Measurements from ENCODE around the gene NRIP2.

Gene NRIP2

DNA sequence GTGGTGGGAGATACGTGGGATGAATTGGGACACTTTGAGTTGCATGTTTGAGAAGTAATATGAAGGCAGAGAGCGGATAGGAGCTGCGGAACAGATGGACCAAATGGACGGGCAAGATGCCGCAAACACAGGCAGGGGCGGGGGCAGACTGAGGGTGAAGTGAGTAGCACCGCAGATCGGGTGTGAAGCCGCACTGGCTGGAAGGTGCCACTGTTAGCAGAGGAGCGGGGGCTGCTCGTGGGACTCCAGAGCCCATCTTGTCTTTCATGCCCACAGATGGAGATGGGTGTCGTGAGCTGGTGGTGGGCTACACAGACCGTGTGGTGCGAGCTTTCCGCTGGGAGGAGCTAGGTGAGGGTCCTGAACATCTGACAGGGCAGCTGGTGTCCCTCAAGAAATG, 15.0 kb downstream of the NRIP2 start:
- H3K36me3 ChIP-seq (ENCODE audit: insufficient read depth, low read length) = peaks cover 81% of the 10 kb centered on the region
- no peak overlapping the region for H3K4me2 ChIP-seq (ENCODE audit: low read length)
- TF ChIP-seq, protein P1, sequence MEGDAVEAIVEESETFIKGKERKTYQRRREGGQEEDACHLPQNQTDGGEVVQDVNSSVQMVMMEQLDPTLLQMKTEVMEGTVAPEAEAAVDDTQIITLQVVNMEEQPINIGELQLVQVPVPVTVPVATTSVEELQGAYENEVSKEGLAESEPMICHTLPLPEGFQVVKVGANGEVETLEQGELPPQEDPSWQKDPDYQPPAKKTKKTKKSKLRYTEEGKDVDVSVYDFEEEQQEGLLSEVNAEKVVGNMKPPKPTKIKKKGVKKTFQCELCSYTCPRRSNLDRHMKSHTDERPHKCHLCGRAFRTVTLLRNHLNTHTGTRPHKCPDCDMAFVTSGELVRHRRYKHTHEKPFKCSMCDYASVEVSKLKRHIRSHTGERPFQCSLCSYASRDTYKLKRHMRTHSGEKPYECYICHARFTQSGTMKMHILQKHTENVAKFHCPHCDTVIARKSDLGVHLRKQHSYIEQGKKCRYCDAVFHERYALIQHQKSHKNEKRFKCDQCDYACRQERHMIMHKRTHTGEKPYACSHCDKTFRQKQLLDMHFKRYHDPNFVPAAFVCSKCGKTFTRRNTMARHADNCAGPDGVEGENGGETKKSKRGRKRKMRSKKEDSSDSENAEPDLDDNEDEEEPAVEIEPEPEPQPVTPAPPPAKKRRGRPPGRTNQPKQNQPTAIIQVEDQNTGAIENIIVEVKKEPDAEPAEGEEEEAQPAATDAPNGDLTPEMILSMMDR (IDR thresholded peaks at IDR 0.05; ENCODE audit: low read length) = no peak
- TF ChIP-seq EZH2 (IDR thresholded peaks at IDR 0.05; ENCODE audit: borderline replicate concordance, low read length) = no peak
- no peak overlapping the region for H3K27ac ChIP-seq (ENCODE audit: low read depth, low read length, poor library complexity, severe bottlenecking)
- H3K27me3 ChIP-seq (ENCODE audit: insufficient read depth, low read length) = no peaks in the 10 kb centered on the region
- H3K9me3 ChIP-seq (ENCODE audit: low read length) = no peaks in the 10 kb centered on the region
- H3F3A ChIP-seq (ENCODE audit: insufficient read depth, low read length) = no peaks in the 10 kb centered on the region
- H3K79me2 ChIP-seq (ENCODE audit: insufficient read depth, low read length) = no peaks in the 10 kb centered on the region; the same call in 1 of the 2 replicates
- H3K4me3 ChIP-seq (ENCODE audit: low read depth, low read length, poor library complexity, severe bottlenecking) = no peak overlapping the region
- H4K20me1 ChIP-seq (ENCODE audit: insufficient read depth, low read length) = no peaks in the 10 kb centered on the region
- no peak overlapping the region for H3K9ac ChIP-seq (ENCODE audit: low read length)
- H2AFZ ChIP-seq (ENCODE audit: low read length) = no peak overlapping the region
- no peaks in the 10 kb centered on the region for H3K4me1 ChIP-seq (ENCODE audit: insufficient read depth, low read length, severe bottlenecking)
- no peaks in the 10 kb centered on the region for H3K9me2 ChIP-seq (ENCODE audit: low read depth, low read length)

DNA sequence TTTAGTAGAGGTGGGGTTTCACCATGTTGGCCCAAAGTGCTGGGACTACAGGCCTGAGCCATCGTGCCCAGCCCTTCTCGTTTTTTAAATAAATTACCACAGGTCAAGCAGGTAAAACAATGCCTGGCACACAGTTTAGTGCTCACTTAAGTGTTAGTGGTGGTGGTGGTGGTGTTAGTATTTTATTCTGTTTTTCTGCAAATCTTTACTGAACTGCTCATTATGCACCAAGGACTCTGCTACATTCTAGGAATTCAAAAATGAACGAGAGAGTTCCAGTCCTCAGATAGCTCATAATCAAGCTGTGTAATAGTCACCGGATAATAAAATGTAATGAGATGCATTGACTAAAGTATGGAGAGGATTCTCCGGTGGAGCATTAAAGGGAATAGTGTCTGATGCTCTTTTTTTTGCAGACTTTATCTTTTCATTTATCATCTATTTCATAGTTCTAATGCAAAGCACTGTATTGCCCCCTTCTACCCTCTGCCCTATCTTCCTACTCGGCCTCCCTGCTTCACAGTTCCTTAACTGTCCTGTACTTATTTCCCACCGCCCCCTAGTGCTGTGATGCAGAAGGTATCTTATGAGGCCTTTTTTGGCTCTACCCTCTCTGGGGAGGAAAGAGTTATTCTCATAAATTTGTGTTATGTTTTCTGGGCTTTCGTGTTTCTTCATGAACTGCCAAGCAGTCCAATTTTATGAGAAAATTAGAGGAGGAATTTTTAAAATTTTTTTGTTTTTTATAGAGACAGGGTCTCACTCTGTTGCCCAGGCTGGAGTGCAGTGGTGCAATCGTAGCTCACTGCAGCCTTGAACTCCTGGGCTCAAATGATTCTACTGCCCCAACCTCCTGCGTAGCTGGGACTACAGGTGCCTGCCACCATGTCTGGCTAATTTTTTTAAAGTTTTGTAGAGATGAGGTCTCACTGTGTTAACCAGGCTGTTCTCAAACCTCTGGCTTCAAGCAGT, 21.3 kb downstream of the NRIP2 start:
- Histone ChIP-seq H3K4me2 (ENCODE audit: low read length) (peak overlapping the region; percentile 97), H3K9ac (ENCODE audit: low read length) (peak overlapping the region; percentile 82), H3K36me3 (ENCODE audit: insufficient read depth, low read length) (peaks cover 25% of the 10 kb centered on the region), H3K27me3 (ENCODE audit: insufficient read depth, low read length) (no peaks in the 10 kb centered on the region), H4K20me1 (ENCODE audit: insufficient read depth, low read length) (no peaks in the 10 kb centered on the region), H3K4me3 (ENCODE audit: low read depth, low read length, poor library complexity, severe bottlenecking) (peak overlapping the region; percentile 75), H3K9me2 (ENCODE audit: low read depth, low read length) (no peaks in the 10 kb centered on the region), H3K4me1 (ENCODE audit: insufficient read depth, low read length, severe bottlenecking) (peaks cover 24% of the 10 kb centered on the region), H2AFZ (ENCODE audit: low read length) (no peak overlapping the region), H3K9me3 (ENCODE audit: low read length) (no peaks in the 10 kb centered on the region), H3K79me2 (ENCODE audit: insufficient read depth, low read length) (peaks cover 13% of the 10 kb centered on the region; the same call in 1 of the 2 replicates), H3K27ac (ENCODE audit: low read depth, low read length, poor library complexity, severe bottlenecking) (peak overlapping the region; percentile 82), H3F3A (ENCODE audit: insufficient read depth, low read length) (no peaks in the 10 kb centered on the region)
- TF ChIP-seq EZH2 (IDR thresholded peaks at IDR 0.05; ENCODE audit: borderline replicate concordance, low read length) = no peak
- TF ChIP-seq, protein P1 (IDR thresholded peaks at IDR 0.05; ENCODE audit: low read length) = peak; percentile 80

DNA sequence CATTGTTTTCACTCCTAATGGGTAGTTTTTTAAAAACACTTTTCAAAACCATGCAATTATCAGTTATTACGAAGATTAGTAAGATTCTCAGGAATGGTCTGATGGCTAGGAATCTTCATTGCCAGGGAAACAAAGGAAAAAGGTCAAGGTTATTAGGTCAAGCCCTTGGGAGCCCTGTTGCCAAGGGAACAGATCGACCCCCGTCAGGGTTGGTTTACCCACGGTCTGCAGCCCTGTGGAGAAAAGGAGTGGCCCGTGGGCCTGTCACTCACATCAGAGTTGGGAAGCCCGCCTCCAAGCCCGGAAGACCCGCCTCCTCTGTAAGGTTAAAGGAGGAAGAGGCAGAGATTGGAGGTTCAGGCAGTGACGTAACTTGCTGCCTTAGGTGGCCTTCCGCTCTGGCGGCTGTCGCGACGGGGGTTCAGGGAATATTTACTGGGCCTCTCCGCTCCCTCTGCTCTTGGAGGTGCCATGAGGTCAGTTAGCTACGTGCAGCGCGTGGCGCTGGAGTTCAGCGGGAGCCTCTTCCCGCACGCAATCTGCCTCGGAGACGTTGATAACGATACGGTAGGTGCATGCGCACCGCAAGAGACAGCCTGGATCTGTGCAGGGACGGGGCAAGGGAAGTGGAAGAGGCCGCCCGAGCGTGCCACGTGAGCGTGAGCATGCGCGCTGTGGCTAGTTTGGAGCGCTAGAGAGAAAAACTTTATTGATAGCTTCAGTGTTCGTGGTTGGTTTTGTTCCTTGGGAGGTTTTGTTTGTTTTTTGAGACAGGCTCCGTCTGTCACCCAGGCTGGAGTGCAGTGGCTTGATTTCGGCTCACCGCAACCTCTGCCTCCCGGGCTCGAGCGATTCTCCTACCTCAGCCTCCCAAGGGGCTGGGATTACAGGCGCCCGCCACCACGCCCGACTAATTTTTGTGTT, 22.3 kb downstream of the NRIP2 start, which contains the start of gene ITFG2:
TSS of gene ITFG2 (plus strand) at position 379 of the 924 bp plus-strand sequence. CDS start at position 472, 93 bp downstream.
- Histone ChIP-seq H3K27ac (ENCODE audit: low read depth, low read length, poor library complexity, severe bottlenecking) (peak within 1 kb of the TSS; percentile 82), H3K9ac (ENCODE audit: low read length) (peak within 1 kb of the TSS; percentile 82), H3K4me3 (ENCODE audit: low read depth, low read length, poor library complexity, severe bottlenecking) (peak within 1 kb of the TSS; percentile 75), H4K20me1 (ENCODE audit: insufficient read depth, low read length) (no peaks in the 10 kb centered on the region), H3K9me2 (ENCODE audit: low read depth, low read length) (no peaks in the 10 kb centered on the region), H3K36me3 (ENCODE audit: insufficient read depth, low read length) (peaks cover 16% of the 10 kb centered on the region; the same call in 1 of the 2 replicates), H3K27me3 (ENCODE audit: insufficient read depth, low read length) (no peaks in the 10 kb centered on the region), H2AFZ (ENCODE audit: low read length) (0 out of 2 replicates have a peak within 1 kb of the TSS, but pooled peaks have one; percentile 28), H3K4me1 (ENCODE audit: insufficient read depth, low read length, severe bottlenecking) (peaks cover 24% of the 10 kb centered on the region), H3K79me2 (ENCODE audit: insufficient read depth, low read length) (peaks cover 13% of the 10 kb centered on the region; the same call in 1 of the 2 replicates), H3K9me3 (ENCODE audit: low read length) (no peaks in the 10 kb centered on the region), H3K4me2 (ENCODE audit: low read length) (peak within 1 kb of the TSS; percentile 97), H3F3A (ENCODE audit: insufficient read depth, low read length) (no peaks in the 10 kb centered on the region)
- TF ChIP-seq, protein P1 (IDR thresholded peaks at IDR 0.05; ENCODE audit: low read length) = no peak

Data from OCI-LY1 (cell line).